Activated CD4-positive, alpha-beta T cell treated with anti-CD3 and anti-CD28 coated beads, Interleukin-2, Interleukin-6, amounts not matched to agents 100 ng/mL and 50 ng/mL, durations not matched to agents 16 hours and 8 hours (primary cell): Measurements from ENCODE around the gene PRSS12.

Experiments used
- DNase-seq: peaks from one replicate; pipeline ENCODE4 v3.0.0-alpha.2; 2020

PRSS12 gene

GRCh38 chr4:118354913-118355312, 2.1 kb upstream of the PRSS12 start:
- no peak for DNase-seq

GRCh38 chr4:118353534-118354030, 779 bp upstream of the PRSS12 start:
- no peak for DNase-seq

GRCh38 chr4:118351851-118352827, 664 bp downstream of the PRSS12 start:
- DNase-seq, result no peak

DNA sequence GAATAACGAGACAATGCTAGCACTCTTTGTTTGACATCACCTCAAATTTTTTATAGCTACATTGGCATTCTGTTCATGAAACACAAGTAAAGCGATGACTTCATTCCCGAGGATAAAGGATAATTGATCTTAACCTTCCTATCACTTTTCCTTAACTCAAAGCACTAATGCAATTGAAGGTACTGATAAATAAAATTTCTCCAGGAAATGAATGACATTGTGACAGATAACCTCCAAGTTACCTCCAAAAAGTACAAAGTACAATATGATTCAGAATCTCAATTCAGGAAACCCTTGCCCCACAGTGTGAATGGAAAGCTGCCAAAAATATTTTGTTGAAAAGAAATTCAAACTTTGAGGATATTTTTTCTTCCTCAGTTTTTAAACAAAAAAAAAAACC, 1.8 kb downstream of the PRSS12 start:
- DNase-seq, result no peak

DNA sequence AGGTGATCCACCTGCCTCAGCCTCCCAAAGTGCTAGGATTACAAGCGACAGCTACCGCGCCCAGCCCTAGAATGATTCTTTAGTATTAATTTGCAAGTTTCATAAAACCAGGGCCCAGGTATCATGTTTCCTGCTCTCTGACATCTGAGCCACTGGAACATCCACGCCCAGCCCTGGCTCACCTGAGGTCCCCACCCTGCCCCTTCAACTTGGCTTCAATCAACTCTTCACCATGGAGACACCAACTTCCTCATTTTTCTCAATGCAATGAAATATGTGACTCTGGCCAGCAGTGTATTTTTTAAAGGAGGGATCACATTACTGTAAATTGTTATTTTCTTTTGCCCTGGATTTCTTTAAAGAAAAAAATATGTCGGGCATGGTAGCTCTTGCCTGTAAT, 3.9 kb downstream of the PRSS12 start:
- DNase-seq, result no peak

DNA sequence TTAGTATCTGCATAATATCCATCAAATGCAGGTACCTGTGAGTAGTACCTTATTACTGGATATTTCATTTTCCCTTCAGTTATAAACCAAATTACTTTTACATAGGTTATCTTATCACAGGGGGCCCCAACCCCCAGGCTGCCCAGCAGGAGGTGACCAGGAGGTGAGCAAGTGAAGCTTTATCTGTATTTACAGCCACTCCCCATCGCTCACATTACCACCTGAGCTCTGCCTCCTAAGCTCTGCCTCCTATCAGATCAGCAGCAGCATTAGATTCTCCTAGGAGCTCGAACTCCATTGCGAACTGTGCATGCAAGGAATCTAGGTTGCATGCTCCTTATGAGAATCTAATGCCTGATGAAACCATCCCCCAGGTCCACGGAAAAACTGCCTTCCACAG, 6.3 kb downstream of the PRSS12 start:
- DNase-seq, result no peak

DNA sequence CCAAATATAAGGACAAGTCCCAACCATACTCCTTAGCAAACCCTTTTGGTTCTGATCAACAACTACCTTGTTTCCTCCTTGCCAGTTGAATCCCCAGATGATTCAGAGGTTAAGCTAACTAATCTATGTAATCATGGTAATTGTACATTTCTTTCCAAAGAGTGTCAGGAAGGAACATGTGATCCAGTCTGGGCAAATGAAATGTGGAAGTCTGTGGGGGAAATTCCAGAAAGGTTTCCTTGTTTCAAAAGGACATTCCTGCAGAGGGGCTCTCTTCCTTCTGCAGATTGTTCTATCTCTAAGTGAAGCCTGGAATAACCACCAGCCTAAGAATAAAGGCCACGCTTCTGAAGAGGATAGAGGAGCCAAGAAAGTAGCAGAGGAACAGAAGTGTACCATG, 7.0 kb downstream of the PRSS12 start:
- DNase-seq, result no peak

- no peak for DNase-seq
Measured at GRCh38 chr4:118344801-118345200, 8.0 kb downstream of the PRSS12 start.

DNA sequence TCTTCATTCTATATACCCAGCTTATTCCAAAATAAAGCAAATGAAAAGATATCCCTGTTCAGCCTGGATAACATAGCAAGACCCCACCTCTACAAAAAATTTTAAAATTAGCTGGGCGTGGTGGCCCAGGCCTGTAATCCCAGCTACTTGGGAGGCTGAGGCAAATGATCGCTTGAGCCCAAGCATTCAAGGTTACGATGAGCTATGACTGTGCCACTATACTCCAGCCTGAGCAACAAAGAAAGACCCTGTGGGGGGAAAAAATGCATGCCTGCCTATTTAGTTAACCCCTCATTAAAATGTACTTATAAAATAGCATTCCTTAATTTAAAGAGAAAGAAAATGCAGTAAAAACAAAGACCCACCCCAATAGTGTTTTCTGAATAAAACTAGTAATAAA, 9.3 kb downstream of the PRSS12 start:
- DNase-seq, result no peak

GRCh38 chr4:118340109-118340508, 12.7 kb downstream of the PRSS12 start:
- no peak for DNase-seq

DNA sequence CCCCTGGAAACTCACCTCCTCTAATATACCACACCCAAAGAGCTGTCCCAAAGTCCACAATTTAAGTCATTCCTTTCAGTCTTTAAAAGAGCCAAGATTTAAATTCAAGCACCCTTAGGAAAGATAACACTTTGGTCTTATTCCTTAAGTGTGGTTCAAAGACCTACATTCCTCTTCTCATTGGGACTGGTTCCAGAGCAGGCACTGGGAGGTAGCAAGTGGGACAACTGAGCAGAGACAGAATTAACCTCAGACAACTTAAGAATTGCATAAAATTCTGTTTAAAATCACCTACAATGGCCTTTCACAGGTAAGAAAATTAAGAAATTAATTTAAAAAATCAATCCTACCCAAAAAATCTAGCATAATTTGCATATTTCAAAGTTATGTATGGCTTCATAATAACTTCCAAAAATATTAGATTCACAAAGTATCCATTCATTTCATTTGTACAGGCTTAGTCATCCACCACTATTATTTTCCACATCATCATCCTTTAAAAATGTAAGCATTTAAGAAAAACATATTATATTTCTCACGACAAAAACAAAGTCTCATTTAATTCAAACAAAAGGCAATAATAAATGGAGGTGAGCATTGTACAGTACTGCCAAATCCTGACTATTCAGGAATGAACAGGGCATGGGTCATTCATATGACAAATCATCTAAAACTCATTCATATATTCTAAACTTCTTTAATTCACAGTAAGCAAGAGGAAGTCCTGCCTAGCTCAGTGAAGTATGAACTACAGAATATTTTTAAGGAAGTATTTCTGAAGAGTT, 13.6 kb downstream of the PRSS12 start:
- DNase-seq, result no peak

DNA sequence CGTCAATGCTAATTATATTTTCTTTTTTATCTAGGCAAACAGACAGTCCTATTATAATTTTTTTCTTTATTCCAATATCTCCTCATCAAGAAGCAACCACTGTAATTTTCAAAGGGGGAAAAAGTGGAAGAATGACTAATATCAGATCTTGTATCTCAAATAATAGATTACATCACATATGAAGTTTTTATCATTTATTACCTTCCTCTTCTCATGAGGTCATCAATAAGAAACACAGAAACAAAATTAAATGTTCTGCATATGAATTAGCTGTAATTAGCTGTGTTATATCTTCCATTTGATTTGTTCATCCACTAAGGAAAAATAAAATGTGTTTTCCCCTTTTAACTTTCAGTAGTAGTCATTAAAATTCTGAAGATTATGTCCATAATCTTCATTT, 14.3 kb downstream of the PRSS12 start:
- no peak for DNase-seq

DNA sequence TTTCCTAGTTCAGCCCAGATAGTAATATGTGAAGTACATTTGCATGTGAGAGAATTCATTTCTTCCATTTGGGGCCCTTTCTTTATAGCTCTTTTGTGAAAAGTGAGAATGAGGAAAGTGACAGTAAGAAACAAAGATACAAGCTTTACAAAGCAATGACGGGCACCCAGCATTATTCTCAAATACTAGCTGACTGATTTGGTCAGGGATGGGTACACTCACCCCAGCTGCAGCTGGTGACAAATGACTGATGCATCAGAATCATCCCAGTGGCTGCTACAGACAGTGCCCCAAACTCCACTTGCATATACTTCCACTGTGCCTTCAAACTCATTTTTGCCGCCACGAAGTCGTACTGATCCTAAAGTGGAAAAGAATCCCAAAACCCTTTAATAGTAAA, 14.8 kb downstream of the PRSS12 start:
- no peak for DNase-seq

- no peak for DNase-seq
Measured at GRCh38 chr4:118335774-118336173, 17.0 kb downstream of the PRSS12 start.

GRCh38 chr4:118335324-118335723, 17.5 kb downstream of the PRSS12 start:
- no peak for DNase-seq

DNA sequence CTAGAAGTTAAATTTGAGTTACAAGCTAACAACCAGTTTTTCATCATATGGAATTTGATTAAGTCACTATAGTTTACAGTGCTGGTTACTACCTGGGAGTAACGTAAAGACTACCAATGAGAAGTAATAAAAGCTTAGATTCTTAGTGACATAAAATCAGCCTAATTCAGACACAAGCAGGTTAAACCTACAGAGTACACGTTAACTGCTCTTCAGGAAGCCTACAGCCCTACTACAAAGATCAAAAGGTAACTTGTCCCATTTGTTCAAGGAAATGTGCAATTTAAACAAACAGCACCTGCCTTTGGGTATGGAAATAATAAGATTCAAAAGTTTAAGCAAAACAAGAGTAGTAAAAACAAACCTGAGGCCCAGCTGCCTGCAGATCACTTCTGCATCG, 21.5 kb downstream of the PRSS12 start:
- no peak for DNase-seq

- DNase-seq, result no peak
Measured at GRCh38 chr4:118329849-118330248, 23.0 kb downstream of the PRSS12 start.

DNA sequence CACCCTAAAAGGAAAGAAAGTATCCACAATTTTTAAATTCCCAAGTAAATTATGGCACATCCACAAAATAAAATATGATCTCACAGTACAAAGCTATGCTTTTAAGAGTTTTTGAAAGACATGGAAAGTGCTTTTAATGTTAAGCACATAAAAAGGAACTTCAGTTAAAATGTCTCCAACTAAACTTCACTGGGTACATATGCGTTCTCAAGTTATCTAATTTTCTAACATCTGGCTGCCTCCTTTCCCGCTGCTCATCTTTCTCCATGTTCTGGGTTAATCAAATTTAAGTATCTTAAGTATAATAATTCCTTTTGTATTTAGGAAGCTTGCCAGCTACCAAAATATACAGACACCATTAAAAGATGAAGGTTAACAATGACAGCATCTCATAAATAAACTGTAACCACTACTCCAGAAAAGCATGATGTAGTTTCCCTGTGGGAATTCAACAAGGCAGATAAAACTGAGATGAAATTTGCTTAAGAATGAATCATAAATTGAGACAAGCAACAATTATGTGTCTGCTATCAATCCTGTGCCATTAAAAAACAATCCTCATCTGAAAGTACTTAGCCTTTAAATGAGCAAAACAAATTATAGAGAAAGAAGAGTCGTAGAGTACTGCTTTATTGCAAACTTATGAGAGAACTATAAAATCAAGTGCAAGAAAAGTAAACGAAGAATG, 25.1 kb downstream of the PRSS12 start:
- DNase-seq, result no peak

DNA sequence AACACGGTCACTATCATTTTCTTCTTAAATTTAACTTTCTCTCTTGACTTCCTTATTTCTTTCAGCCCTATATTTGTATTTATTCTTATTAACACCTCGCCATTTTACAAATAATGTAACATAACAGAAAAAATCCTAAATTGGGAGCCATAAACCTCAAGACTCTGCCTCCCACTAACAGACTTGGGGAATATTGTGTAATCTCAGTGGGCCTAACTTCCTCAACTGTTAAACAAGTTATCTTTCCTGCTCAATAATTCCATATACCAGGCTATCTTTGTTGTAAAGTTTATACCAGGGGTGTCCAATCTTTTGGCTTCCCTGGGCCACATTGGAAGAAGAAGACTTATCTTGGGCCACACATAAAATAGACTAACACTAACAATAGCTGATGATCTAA, 26.2 kb downstream of the PRSS12 start:
- no peak for DNase-seq

DNA sequence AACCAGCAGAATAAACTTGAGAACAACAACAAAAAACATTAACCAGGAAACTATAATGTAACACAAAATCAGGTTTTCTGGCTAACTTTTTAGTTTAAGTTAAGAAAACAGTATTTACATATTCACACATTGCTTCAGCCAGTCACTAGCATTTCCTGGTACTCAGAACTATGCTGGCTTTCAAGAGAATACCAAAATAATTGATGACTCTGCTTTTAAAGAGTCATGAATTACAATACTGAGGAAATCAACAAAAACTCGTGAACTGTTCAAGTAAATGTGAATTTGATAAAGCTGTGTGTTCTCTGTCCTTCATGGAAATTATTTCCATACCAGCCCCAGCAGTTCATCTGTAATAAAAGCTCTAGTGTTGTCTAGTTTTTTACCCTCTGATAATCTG, 27.4 kb downstream of the PRSS12 start:
- DNase-seq, result no peak

DNA sequence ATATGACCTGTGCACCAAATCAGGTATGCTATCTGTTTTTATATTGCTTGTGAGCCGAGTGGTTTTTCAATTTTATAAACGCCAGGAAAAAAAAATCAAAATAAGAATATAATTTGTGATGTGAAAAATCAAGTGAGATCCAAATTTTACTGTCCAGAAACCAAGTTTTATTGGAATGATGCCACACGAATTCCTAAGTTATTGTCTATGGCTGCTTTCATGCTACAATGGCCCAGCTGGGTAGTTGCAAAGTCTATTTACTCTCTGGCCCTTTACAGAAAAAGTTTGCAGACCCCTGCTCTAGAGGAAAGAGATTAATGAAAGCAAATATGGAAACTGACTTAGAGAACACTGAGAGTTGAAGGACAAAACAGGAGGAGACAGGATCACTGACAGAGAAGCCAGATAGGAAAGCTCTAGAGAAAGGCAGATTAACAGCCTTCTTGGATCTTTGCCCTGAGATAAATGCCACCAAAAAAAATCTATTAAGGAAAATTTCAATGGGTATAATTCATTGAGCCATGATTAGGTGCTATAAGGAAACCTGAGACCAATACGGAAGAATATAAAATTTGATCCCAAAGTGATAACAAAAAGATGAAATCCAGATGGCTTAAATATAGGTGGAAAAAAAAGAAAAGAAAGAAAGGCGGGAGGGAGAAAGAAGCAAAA, 29.8 kb downstream of the PRSS12 start:
- no peak for DNase-seq

- DNase-seq, result no peak
Measured at GRCh38 chr4:118318931-118319330, 33.9 kb downstream of the PRSS12 start.

DNA sequence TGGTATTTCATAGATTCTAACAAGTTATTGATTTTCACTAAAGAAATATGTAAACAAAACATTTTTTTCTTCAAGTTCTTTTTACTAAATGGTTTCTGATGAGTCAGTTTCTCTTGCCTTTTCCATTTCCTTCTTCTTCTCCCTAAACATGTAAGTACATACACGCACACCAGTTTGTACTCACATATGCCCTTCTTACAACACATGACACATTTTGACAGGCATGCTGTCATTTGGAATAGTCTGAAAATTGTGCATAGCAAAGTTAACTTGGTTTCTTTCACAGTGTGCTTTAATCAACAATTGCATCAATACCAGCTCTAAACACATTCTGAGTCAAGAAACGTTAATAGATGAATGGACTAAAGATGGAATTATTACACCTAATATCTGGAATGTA, 35.1 kb downstream of the PRSS12 start:
- DNase-seq, result no peak
